Raji (cell line): ENCODE measurements around the gene NCBP3.

Experiments
- POLR2A ChIP-seq: IDR thresholded peaks from 2 replicates; pipeline ENCODE4 v1.6.1; 2011; ENCODE audit warnings: low read depth, low read length, control low read depth; ENCODE audit not compliant: insufficient read depth

NCBP3 gene

GRCh38 chr17:3763777-3764170, 82.3 kb downstream of the NCBP3 start:
- TF ChIP-seq POLR2A, result no peak

GRCh38 chr17:3762922-3763776, 82.9 kb downstream of the NCBP3 start:
- no peak for TF ChIP-seq POLR2A

GRCh38 chr17:3761918-3762380, 84.1 kb downstream of the NCBP3 start:
- no peak for TF ChIP-seq POLR2A

GRCh38 chr17:3761036-3761917, 84.8 kb downstream of the NCBP3 start:
- no peak for TF ChIP-seq POLR2A

- TF ChIP-seq POLR2A, result no peak
Measured at GRCh38 chr17:3759597-3760216, 86.3 kb downstream of the NCBP3 start.

GRCh38 chr17:3755335-3756030, 90.6 kb downstream of the NCBP3 start:
- no peak for TF ChIP-seq POLR2A

- TF ChIP-seq POLR2A, result no peak
Measured at GRCh38 chr17:3754458-3755334, 91.3 kb downstream of the NCBP3 start.

GRCh38 chr17:3754066-3754457, 92.0 kb downstream of the NCBP3 start:
- TF ChIP-seq POLR2A, result no peak

- TF ChIP-seq POLR2A, result no peak
Measured at GRCh38 chr17:3753624-3754023, 92.4 kb downstream of the NCBP3 start.
